GM19043 (cell line): ENCODE results near the gene LSM4.
A peak's percentile ranks its signal among the peaks of the same experiment; 100 is the strongest.
"Not testable (repeated sequence)": the region's sequence is repeated elsewhere in the genome, so short reads cannot be mapped to it uniquely, and the experiment has no call there.

Experiments used
- ATAC-seq: cut with Tn5 transposase; IDR thresholded peaks from one replicate; pipeline ENCODE4 v1.9.1; 2021; ENCODE audit warnings: low read depth; ENCODE audit not compliant: unreplicated experiment

Gene LSM4

DNA sequence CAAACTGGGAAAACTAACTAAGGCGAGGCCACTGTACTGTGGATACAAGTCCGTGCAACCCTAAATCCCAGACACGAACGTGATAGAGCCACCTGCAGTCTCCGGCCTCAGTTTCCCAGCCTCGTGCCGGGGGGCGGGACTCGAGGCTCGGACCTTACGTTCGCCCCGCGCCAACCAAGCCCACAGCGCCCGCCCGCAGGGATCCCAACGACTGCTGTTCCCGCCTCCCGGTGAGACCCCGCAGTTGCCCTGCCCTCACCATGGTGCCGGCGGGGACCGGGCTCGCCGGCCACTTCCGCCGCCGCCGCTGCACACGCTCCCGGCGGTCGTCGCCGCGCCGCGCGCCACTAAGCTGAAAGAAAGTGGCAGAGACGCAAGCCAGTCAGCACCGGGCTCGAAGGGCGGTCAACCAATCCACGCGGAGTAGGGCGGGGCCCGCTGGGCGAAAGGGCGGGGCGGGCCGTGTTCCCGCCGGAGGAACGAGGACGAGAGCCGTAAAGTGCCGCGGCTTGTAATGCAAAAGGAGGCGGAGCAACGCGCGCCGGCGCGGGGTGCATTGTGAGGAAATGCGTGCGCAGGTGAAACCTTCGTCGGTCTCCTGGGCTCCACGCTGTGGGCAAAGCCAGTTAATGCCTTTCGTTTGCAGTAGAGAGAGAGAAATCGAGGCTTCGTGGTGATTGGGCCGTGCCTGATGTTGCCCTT is at the start of gene LSM4:
Gene LSM4 (minus strand): TSS at position 318 of the 702 bp plus-strand sequence. CDS start 56 bp downstream, at position 262.
- peak; percentile 91 for ATAC-seq

DNA sequence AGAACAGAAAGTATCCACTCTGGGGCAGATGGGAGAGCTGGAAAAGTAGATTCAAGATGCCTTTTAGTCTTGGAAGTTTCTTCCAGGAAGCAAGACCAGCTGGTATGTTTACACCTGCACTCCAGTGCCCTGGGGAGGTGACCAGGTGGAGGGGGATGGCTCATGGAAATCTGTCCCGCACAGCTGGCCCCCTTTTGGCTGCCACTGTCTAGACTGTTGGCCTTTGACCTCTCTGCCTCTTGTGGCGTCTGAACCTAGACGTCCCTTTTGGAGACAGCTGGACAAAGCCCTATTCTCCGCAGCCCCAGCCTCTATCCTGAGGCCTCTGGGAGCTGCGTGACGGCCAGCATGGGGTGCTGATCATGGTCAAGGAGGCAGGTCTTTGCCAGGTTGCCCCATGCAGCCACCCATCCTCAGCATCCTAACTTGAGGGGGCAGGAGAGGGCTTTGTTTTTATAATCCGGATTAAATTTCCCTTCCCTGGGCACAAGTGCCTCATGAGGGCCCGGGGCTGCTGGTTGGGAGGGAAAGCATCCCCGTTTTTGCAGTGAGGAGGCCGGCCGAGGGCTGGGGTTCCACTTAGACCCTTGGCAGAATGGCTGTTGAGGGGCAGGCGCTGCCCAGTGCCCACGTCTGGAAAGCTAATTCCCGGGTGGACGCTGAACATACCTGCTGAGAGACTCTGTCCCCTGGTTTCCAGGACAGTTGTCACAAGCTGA is 45.8 kb upstream of the LSM4 start:
- ATAC-seq = no peak

DNA sequence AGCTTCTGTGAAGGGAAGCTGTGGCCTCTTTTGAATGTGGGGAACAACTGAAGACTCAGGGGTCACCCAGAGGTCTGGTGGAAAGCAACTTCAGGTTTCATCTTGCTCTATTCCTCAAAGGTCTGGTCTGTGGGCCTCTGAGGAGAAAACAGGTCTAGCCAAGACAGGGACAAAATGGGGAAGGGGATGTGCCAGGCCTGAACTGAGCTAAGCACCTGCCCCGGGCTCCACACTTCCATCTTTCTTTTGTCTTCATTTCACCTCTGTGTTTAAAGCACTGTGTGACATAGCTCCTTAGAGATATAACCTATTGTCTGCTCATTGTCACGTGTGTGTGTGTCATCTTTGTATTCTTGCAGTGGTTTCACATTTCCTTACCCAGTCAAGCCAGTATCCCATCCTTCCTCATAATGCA is 43.2 kb upstream of the LSM4 start:
- no peak for ATAC-seq

DNA sequence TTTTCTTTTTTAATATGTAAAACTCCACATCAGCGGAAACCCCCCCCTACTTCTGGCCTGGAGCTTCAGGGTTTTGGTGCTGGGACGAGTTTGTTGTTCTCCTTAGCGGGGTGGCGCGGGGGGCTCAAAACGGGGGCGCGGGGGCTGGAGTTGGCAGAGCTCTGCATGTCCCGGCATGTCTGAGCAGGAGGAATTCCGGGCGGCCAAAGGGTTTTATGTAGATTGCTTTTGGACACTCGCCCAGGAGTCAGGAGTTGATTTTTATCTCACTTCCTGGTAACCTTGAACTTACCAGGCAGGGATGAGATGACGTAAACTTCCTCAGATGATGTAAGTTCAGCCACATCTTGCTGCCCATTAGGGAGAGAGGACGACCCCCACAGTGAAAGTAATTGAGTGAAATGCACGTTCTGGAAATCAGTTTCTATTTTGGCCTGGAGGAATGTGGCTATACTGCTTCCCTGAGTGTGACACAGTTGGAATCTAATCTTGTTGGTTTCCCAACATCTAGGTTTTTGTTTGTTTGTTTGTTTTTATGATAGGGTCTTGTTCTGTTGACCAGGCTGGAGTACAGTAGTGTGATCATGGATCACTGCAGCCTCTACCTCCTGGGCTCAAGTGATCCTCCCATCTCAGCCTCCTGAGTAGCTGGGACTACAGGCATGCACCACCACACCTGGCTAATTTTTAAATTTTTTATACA is 42.1 kb upstream of the LSM4 start:
- ATAC-seq = no peak

DNA sequence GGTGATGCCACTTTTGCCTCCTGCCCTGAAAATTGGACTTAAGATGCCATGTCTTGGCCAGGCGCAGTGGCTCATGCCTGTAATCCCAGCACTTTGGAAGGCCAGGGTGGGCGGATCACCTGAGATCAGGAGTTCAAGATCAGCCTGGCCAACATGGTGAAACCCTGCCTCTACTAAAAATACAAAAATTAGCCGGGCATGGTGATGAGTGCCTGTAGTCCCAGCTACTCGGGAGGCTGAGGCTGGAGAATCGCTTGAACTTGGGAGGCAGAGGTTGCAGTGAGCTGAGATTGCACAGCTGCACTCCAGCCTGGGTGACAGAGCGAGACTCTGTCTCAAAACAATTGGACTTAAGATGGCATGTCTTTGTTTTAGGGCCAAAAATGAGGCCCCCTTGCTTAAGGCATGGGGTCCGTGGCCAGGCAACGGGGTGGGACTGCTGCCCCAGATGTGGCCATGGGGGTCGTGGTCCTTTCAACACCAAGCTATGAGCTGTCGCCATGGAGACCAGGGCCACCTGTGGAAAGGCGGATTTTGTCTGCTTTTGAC is 41.5 kb upstream of the LSM4 start:
- ATAC-seq = not testable (repeated sequence)

DNA sequence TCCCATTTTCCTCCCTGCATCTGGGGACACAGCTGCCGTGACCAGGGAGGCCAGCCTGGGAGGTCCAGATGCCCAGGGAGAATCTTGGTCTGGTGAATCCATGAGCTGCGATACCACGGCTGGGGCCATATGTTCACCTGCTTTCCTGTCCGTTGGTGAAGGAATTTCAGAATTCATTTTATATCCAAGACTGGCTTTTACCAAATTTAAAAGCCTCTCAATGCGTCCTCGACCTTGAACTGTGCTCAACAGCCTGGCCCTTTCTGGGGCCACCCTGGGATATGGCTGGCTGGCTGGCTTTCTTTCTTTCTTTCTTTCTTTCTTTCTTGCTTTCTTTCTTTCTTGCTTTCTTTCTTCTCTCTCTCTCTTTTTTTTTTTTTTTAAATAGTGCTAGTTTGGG is 40.9 kb upstream of the LSM4 start:
- no peak for ATAC-seq

DNA sequence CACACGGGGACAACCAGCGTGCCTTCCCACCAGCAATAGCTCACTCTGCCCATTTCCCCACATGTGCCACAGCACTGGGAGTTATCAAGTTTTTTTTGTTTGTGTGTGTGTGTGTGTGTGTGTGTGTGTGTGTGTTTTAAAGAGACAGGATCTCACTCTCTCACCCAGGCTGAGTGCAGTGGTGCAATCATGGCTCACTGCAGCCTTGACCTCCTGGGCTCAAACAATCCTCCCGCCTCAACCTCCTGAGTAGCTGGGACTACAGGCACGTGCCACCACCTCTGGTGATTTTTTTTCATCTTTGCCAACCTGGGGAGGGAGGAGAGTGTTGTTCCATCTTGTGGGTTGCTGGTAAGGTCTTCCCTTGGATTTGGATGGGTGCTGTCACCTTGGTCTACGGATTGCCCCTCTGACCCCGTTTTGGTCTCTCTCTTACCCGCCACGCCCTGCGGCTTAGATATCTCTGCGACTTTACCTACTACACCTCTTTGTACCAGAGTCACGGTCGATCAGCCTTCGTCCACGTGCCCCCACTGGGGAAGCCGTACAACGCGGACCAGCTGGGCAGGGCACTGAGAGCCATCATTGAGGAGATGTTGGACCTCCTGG is 40.2 kb upstream of the LSM4 start:
- ATAC-seq = no peak

DNA sequence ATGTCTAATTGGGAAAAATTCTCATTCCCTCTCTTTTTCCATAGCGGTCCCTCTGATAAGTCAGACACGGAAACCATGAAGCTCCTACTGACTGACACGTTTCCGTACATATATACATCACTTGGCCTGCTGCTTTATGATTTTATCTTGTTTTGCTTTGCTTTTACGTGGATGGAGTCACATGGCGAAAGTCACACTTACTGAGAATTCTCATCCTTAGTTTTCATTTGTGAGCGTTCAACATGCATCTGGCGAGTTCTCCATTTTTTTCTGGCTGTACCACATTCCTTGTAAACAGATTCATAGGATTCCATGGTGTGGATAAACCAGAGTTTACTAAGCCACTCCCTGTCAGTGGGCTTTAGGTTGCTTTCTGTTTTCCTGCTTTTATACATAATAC is 38.8 kb upstream of the LSM4 start:
- no peak for ATAC-seq

DNA sequence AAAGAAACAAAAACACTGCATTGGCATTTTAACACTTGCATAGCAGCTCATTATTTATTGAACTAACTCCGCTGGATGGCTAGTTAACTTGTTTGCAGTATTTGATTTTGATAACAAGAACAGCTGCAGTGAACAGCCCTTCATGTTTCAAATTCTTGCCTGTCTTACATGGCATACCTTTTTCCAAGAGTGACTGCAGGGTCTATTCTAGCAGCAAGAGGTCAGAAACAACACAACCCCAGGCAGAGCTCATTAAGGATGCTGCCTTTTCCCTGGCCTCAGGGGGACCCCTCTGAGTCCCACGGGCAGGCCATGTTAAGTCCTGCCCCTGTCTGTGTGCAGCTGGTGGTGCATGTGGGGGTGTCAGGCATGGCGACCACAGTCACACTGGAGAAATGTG is 34.2 kb upstream of the LSM4 start:
- no peak for ATAC-seq

DNA sequence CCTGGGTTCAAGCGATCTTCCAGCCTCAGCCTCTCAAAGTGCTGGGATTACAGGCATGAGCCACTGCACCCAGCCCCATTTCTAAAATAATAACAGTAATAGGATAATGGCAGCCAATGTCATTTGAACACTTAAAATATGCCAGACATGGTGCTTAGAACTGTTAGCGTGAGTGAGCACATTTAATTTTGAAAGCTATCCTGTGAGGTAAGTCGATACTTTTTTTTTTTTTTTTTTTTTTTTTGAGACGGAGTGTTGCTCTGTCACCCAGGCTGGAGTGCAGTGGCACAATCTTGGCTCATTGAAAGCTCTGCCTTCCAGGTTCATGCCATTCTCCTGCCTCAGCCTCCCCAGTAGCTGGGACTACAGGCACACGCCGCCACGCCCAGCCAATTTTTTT is 31.9 kb upstream of the LSM4 start:
- ATAC-seq = not testable (repeated sequence)

DNA sequence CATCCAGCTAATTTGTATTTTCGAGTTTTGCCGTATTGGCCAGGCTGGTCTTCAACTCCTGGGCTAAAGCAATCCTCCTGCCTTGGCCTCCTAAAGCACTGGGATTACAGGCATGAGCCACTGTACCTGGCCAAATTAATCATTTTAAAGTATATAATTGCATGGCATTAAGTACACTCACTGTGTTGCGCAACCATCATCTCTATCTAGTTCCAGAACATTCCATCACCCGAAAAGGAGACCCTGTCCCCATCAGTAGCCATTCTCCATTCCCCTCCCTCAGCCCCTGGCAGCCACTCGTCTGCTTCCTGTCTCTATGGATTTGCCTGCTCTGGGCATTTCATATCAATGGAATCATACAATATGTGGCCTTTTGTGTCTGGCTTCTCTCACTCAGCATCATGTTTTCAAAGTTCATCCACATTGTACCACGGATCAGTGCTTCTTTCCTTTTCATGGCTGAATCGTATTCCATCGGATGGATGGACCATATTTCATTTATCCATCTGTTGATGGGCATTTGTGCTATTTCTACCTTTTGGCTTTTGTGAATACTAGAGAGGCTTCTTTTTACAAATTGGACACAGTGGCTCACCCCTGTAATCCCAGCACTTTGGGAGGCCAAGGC is 30.6 kb upstream of the LSM4 start:
- no peak for ATAC-seq

DNA sequence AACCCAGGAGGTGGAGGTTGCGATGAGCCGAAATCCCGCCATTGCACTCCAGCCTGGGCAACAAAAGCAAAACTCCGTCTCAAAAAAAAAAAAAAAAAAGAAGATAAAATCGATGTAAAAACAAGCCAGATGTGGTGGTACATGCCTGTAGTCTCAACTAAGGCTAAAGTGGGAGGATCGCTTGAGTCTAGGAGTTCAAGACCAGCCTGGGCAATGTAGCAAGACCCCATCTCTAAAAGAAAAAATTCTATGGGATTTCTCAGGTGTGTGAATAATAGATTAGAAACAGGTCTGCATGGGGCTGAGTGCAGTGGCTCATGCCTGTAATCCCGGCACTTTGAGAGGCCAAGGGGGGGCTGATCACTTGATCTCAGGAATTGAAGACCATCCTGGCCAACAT is 28.7 kb upstream of the LSM4 start:
- no peak for ATAC-seq

DNA sequence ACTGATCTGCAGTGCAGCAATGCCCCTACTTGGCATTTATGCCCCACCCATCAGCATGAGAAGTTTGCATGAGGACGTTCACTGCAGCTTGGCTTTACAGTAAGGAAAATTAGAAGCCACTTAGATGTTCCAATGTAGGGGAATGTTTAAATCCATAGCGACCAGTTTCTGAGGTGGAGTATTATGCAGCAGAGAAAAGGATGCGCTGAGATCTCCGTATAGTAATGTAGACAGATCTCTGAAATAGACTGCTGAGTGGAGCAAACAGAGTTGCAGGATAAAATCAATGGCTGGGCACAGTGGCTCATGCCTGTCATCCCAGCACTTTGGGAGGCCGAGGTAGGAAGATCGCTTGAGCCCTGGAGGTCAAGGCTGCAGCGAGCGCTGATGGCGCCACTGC is 27.6 kb upstream of the LSM4 start:
- ATAC-seq = no peak

DNA sequence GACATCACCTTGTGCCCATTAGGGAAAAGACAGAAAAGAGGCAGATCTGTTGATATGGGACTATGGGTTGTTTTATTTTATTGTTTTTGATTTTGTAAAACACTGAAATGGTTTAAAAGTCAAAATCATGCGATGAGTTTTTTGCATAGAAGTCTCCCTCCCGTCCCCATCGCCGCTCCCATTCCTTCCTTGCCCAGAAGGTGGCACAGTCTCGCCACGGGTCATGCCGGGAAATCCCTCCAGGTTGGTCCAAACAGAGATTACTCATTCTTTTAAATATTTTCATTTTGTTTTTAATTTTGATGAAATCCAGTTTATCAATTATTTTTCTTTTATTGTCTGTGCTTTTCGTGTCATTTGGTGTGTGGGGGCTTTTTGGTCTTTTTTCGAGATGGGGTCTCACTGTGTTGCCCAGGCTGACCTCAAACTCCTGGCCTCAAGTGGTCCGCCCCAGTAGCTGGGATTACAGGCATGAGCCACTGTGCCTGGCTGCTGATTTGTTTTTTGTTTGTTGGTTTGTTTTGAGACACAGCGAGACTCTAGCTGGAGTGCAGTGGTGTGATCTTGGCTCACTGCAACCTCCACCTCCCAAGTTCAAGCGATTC is 26.8 kb upstream of the LSM4 start:
- ATAC-seq = no peak

DNA sequence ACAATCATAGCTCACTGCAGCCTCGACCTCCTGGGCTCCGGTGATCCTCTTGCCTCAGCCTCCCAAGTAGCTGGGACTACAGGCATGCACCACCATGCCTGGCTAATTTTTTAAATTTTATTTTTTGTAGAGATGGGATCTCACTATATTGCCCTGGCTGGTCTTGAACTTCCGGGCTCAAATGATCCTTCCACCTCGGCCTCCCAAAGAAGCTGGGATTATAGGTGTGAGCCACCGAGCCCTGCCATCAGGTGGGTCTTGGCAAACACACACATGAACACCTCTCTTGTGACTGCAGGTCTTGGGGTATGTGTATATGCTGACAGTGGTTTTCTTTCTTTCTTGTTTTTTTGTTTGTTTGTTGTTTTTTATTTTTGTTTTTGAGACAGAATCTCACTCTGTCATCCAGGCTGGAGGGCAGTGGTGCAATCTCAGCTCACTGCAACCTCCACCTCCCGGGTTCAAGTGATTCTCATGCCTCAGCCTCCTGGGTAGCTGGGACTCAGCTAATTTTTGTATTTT is 26.0 kb upstream of the LSM4 start:
- ATAC-seq = not testable (repeated sequence)

DNA sequence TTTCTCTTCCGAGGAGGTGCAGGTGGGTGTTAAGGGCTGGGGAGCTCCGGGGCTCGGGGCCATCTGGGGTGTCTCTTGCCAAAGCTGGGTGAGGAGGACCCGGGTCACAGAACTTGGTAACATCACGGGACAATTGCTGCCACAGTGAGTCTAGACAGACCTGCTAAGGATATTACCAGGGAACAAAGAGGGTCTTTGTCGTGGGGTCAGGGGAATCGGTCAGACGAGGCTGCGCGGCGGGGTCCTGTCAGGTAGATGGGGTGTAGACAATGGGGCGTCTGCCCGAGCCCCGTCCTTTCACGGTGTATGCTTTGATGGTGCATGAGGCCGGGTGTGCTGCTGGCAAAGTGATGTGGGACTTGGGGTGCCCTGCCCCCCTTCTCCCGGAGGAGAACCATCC is 25.3 kb upstream of the LSM4 start:
- no peak for ATAC-seq

DNA sequence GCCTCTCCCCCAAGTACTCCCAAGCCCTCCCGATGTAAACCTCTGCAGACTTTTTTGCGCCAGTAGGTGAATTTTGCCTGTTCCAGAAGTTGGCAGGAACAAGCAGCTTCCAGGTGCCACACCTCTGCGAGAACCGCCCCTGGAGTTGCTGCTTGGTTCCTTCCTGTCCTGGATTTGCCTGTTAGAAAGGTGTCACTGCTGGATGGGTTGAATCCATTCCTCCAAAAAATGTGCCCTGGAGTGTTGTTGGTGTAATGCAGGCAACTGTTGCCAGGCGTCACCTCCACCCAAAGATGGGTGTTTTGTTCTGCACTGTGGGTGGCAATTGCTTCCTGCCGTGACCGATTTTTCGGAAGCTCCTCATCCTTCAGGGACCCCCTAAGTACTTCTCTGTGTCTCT is 23.2 kb upstream of the LSM4 start:
- no peak for ATAC-seq

DNA sequence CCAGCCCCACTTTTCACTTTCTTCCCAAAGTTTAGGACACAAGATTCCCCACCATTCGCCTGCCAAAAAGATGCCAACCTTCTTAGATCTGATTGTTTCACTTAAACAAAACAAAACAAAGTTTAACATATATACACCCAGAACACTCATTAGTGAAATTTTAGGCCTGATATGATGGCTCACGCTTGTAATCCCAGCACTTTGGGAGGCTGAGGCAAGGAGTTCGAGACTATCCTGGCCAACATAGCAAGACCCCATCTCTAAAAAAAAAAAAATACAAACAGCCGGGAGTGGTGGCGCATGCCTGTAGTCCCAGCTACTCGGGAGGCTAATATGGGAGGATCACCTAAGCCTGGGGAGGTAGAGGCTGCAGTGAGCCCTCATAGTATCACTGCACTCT is 22.4 kb upstream of the LSM4 start:
- ATAC-seq = no peak

DNA sequence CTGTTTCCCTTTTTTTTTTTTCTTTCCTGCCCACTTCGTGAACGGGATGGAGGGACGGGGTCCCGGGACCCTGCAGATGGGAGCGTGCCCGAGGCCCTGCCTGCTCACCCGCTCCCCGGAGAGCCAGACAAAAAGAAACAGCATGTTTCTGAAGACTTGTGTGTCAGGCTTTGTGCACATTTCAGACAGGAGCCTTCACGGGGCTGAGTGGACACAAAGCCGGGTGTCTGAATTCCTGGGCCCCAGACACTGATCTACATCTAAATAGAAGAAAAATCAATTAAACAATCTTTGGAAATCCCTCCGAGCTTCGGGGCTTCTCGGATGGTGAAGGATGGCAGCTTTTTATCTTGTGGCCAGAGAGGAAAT is 21.7 kb upstream of the LSM4 start:
- no peak for ATAC-seq

DNA sequence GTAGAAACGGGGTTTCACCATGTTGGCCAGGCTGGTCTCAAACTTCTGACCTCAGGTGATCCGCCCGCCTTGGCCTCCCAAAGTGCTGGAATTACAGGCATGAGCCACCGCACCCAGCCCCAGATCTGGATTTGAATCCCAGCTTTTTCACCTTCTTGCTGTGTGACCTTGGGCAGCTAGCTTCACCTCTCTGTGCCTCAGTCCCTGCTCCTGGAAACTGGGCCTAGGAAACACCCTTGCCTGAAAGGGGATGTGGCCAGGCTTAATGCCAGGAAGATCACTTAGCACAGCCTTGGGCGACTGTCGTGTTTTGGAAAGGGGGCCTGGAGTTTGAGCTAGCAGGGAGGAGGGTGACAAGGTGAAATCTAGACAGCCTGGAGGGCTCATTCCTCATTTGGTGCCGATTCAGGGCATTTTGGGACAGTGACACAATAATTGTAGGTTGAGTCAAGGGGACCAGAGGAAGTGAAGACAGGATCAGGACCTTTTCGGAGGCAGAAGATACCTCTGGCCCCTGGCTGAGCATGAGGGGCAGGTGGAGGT is 19.3 kb upstream of the LSM4 start:
- no peak for ATAC-seq
